ENCODE results near the gene STAU1. TPM values are rescaled to one million over a fixed set of nuclear protein-coding genes. Genes with fewer than 3 reads are reported as not detected.
"Not testable (repeated sequence)": the region's sequence is repeated elsewhere in the genome, so short reads cannot be mapped to it uniquely, and the experiment has no call there.

The STAU1 gene
- polyA plus RNA-seq, 1 experiment = 80.7 TPM

DNA sequence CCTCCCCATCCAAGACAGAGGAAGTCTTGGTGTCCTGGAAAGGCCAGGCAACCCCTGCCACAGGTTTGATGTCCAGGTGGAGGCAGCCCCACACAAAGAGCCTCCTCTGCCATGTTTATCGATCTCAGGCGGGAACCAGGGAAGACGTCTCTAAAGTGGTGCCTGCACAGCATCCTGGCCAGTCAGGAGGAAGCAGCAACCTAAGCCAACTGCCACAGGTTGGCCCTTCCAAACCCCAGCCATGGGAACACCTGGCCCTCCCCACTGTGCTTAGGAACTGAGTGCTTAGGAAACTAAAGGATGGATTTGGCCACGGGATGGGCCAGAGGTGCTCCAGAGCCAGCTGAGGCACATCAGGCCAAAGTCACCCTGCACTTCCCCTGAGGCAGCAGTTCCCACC is 85.1 kb downstream of the STAU1 start:
- ChIA-PET CTCF (no interaction called here), POLR2A (no interaction called here)
- Histone ChIP-seq H3K27ac (ENCODE audit: low read depth, low read length) (no peak overlapping the region), H3K27me3 (ENCODE audit: control insufficient read depth, insufficient read depth, low read length) (no peaks in the 10 kb centered on the region), H3K9me3 (ENCODE audit: control insufficient read depth, insufficient read depth, low read length) (no peaks in the 10 kb centered on the region), H3K4me3 (ENCODE audit: low read depth, low read length) (no peak overlapping the region)
- TF ChIP-seq, protein P1, sequence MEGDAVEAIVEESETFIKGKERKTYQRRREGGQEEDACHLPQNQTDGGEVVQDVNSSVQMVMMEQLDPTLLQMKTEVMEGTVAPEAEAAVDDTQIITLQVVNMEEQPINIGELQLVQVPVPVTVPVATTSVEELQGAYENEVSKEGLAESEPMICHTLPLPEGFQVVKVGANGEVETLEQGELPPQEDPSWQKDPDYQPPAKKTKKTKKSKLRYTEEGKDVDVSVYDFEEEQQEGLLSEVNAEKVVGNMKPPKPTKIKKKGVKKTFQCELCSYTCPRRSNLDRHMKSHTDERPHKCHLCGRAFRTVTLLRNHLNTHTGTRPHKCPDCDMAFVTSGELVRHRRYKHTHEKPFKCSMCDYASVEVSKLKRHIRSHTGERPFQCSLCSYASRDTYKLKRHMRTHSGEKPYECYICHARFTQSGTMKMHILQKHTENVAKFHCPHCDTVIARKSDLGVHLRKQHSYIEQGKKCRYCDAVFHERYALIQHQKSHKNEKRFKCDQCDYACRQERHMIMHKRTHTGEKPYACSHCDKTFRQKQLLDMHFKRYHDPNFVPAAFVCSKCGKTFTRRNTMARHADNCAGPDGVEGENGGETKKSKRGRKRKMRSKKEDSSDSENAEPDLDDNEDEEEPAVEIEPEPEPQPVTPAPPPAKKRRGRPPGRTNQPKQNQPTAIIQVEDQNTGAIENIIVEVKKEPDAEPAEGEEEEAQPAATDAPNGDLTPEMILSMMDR (IDR thresholded peaks at IDR 0.05; ENCODE audit: low read depth, low read length) = no peak
- DNase-seq (ENCODE audit: low read depth, low spot score) = no peak

DNA sequence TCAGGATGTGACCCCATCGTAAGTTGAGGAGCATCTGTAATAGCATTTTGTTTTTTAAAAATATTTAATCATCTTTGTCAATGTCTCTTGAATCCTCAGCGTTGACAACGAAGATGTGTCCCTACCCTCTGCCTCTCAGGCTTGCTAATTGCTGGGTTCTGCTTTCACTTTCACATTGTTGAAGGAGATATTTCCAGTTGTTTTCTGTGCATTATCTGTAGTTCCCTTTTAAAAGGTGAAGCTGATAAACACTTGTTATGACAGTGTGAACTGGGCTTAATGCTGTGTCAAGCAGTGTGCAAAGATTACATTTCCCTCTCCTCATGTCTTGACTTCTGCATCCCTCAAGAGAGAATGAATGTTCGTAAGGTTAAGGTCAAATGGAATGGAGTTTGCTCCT is 87.2 kb downstream of the STAU1 start:
- CTCF ChIA-PET = no interaction called here
- H3K4me3 ChIP-seq (ENCODE audit: low read depth, low read length) = no peak overlapping the region
- DNase-seq (ENCODE audit: low read depth, low spot score) = no peak
- no peaks in the 10 kb centered on the region for H3K9me3 ChIP-seq (ENCODE audit: control insufficient read depth, insufficient read depth, low read length)
- no peaks in the 10 kb centered on the region for H3K27me3 ChIP-seq (ENCODE audit: control insufficient read depth, insufficient read depth, low read length)
- POLR2A ChIA-PET = no interaction called here
- TF ChIP-seq, protein P1 (IDR thresholded peaks at IDR 0.05; ENCODE audit: low read depth, low read length) = no peak
- H3K27ac ChIP-seq (ENCODE audit: low read depth, low read length) = no peak overlapping the region

DNA sequence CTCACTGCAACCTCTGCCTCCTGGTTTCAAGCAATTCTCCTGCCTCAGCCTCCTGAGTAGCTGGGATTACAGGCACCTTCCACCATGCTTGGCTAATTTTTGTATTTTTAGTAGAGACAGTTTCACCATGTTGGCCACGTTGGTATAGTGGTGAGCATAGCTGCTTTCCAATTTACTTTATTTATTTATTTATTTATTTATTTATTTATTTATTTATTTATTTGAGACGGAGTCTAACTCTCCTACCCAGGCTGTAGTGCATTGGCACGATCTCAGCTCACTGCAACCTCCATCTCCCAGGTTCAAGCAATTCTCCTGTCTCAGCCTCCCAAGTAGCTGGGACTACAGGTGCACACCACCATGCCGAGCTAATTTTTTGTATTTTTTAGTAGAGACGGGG is 87.8 kb downstream of the STAU1 start:
- H3K4me3 ChIP-seq (ENCODE audit: low read depth, low read length); H3K9me3 ChIP-seq (ENCODE audit: control insufficient read depth, insufficient read depth, low read length); H3K27me3 ChIP-seq (ENCODE audit: control insufficient read depth, insufficient read depth, low read length); H3K27ac ChIP-seq (ENCODE audit: low read depth, low read length); DNase-seq (ENCODE audit: low read depth, low spot score); POLR2A ChIA-PET: not testable (repeated sequence)
- CTCF ChIA-PET = interaction anchor here (1.3 kb wide), 1 partner anchor 146 kb away, joined by 4 read pairs; no protein-coding TSS in a partner anchor

DNA sequence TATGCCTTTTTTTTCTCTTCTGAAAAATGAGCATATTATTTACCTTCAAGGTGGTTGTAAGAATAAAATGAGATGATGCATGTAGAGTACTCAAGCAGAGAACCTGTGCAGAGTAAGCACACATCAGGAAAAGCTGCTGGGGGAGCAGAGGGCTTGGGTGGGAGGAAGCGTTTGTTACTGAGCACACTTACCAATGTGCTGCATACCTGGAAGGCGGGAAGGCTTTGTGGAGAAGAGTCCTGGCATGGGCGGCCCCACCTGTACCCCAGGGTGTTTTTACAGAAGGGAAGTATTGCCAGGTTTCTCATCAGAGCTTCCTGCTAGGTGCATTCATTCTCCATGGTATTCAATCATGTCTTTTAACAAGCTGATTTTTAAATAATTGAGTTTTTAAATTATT is 89.1 kb downstream of the STAU1 start:
- POLR2A ChIA-PET = no interaction called here
- CTCF ChIA-PET = interaction anchor here (0.5 to 1.4 kb wide), 3 partner anchors 26 to 147 kb away, joined by 4 to 5 read pairs (median 4); no protein-coding TSS in a partner anchor
- TF ChIP-seq, protein P1 (IDR thresholded peaks at IDR 0.05; ENCODE audit: low read depth, low read length) = no peak

DNA sequence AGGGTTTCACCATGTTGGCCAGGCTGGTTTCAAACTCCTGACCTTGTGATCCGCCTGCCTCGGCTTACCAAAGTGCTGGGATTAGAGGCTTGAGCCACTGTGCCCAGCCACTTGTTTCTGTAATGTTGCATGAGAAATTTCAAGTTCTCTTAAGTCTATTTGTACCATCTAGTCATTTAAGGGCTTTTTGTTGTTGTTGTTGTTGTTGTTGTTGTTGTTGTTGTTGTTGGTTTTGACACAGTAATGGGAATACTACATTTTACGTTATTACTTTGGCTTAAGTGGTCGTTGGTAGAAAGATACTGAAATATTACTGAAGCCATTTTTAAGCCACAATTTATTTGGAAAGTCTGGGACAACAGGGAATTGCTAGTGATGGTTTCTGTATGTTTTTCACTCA is 90.0 kb downstream of the STAU1 start:
- ChIA-PET POLR2A (no interaction called here), CTCF (interaction anchor here (1.4 kb wide), 1 partner anchor 119 kb away, joined by 5 read pairs; no protein-coding TSS in a partner anchor)
- Histone ChIP-seq H3K27me3 (ENCODE audit: control insufficient read depth, insufficient read depth, low read length) (no peaks in the 10 kb centered on the region), H3K27ac (ENCODE audit: low read depth, low read length) (no peak overlapping the region), H3K4me3 (ENCODE audit: low read depth, low read length) (no peak overlapping the region), H3K9me3 (ENCODE audit: control insufficient read depth, insufficient read depth, low read length) (no peaks in the 10 kb centered on the region)
- TF ChIP-seq, protein P1 (IDR thresholded peaks at IDR 0.05; ENCODE audit: low read depth, low read length) = no peak
- no peak for DNase-seq (ENCODE audit: low read depth, low spot score)

More for the DNA sequence above, 89.1 kb downstream of the STAU1 start:
- Histone ChIP-seq H3K27ac (ENCODE audit: low read depth, low read length) (no peak overlapping the region), H3K9me3 (ENCODE audit: control insufficient read depth, insufficient read depth, low read length) (no peaks in the 10 kb centered on the region), H3K27me3 (ENCODE audit: control insufficient read depth, insufficient read depth, low read length) (no peaks in the 10 kb centered on the region), H3K4me3 (ENCODE audit: low read depth, low read length) (no peak overlapping the region)
- no peak for DNase-seq (ENCODE audit: low read depth, low spot score)

DNA sequence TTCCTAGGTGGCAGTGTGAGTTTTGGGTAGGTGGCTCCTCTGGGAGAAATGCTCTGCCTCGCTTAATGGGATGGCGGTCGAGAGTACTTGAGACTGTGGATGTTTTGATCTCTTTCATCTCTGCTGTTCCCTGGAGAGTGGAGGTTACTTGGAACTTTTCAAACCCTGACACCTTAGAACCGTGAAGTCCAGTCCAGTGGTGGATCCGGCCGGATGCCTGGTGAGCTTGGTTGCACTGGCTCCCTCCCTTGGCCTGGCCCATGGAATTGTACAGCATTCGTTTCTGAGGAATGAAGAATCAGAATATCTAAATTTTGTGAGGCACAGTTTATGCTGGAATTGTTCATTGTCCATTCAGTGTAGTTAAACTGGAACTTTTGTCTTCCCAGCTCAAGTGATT is 91.0 kb downstream of the STAU1 start:
- Histone ChIP-seq H3K27ac (ENCODE audit: low read depth, low read length) (no peak overlapping the region), H3K27me3 (ENCODE audit: control insufficient read depth, insufficient read depth, low read length) (no peaks in the 10 kb centered on the region), H3K9me3 (ENCODE audit: control insufficient read depth, insufficient read depth, low read length) (no peaks in the 10 kb centered on the region), H3K4me3 (ENCODE audit: low read depth, low read length) (no peak overlapping the region)
- no peak for DNase-seq (ENCODE audit: low read depth, low spot score)
- POLR2A ChIA-PET = no interaction called here
- CTCF ChIA-PET = no interaction called here
- TF ChIP-seq, protein P1 (IDR thresholded peaks at IDR 0.05; ENCODE audit: low read depth, low read length) = no peak

All from AG04450 (cell line).